OCI-LY7 (cell line): ENCODE measurements around the gene GUCY1A2. TPM values are rescaled to one million over a fixed set of nuclear protein-coding genes. Genes with fewer than 3 reads are reported as not detected.

Source experiments
- BruUV-seq: library from RNA; stranded (reverse); fragments of 400-500 nt; replicated peaks from 2 replicates; lab custom pipeline; 2021; lab: Mats Ljungman, UMichigan
- CTCF ChIA-PET: fragments of 300-600 bp; sonication (Branson Sonifier 250); formaldehyde crosslinking; loops from one replicate; lab custom pipeline; 2022; ENCODE audit warnings: antibody characterized with exemption; ENCODE audit not compliant: unreplicated experiment; lab: Charles Lee
- POLR2A ChIA-PET: fragments of 300-600 bp; sonication (Branson Sonifier 250); formaldehyde crosslinking; loops from one replicate; lab custom pipeline; 2022; ENCODE audit warnings: antibody characterized with exemption; lab: Charles Lee
- DNase-seq: peaks from one replicate; pipeline ENCODE4 v3.0.0-alpha.2; 2015; ENCODE audit warnings: low spot score
- H2AFZ ChIP-seq: fragments of 200-600 bp; sonication (generic), shearing (Covaris generic); 2 replicates; pipeline ENCODE4 v1.6.1; 2014; ENCODE audit warnings: mild to moderate bottlenecking, antibody characterized with exemption, low read length, moderate library complexity
- H3K27ac ChIP-seq: fragments of 200-600 bp; sonication (generic); 2 replicates; pipeline ENCODE4 v1.5.1; 2014; ENCODE audit warnings: mixed run types, low read depth, mild to moderate bottlenecking, moderate library complexity, low read length, inconsistent platforms; ENCODE audit not compliant: poor library complexity, severe bottlenecking
- H3K36me3 ChIP-seq: fragments of 200-600 bp; sonication (generic); 2 replicates; pipeline ENCODE4 v1.6.1; 2014; ENCODE audit warnings: mild to moderate bottlenecking, antibody characterized with exemption, low read length, moderate library complexity, mixed read lengths; ENCODE audit not compliant: insufficient read depth
- H3K4me1 ChIP-seq: fragments of 200-600 bp; sonication (generic); 2 replicates; pipeline ENCODE4 v1.5.1; 2014; ENCODE audit warnings: mild to moderate bottlenecking, low read length; ENCODE audit not compliant: insufficient read depth, poor library complexity, severe bottlenecking
- H3K4me2 ChIP-seq: fragments of 200-600 bp; sonication (generic); 2 replicates; pipeline ENCODE4 v1.6.1; 2014; ENCODE audit warnings: mild to moderate bottlenecking, low read length
- H3K4me3 ChIP-seq: fragments of 200-600 bp; sonication (generic); 2 replicates; pipeline ENCODE4 v1.5.1; 2014; ENCODE audit warnings: mild to moderate bottlenecking, low read depth, low read length; ENCODE audit not compliant: poor library complexity, severe bottlenecking
- H3K79me2 ChIP-seq: fragments of 200-600 bp; sonication (generic); 2 replicates; pipeline ENCODE4 v1.6.1; 2016; ENCODE audit warnings: low read depth, mild to moderate bottlenecking, low read length, moderate library complexity, mixed read lengths; ENCODE audit not compliant: insufficient read depth
- H3K9me2 ChIP-seq: fragments of 200-600 bp; sonication (generic); 2 replicates; pipeline ENCODE4 v1.6.1; 2016; ENCODE audit warnings: mild to moderate bottlenecking, low read length, mixed read lengths; ENCODE audit not compliant: insufficient read depth
- H3K9me3 ChIP-seq: fragments of 200-600 bp; sonication (generic); 2 replicates; pipeline ENCODE4 v1.6.1; 2014; ENCODE audit warnings: mild to moderate bottlenecking, mixed run types, low read length, mixed read lengths
- H4K20me1 ChIP-seq: fragments of 200-600 bp; sonication (generic); 2 replicates; pipeline ENCODE4 v1.6.1; 2014; ENCODE audit warnings: mild to moderate bottlenecking, antibody characterized with exemption, low read length, moderate library complexity, mixed read lengths; ENCODE audit not compliant: insufficient read depth
- EZH2phosphoT487 ChIP-seq: fragments of 200-600 bp; sonication (generic); IDR thresholded peaks from 2 replicates; pipeline ENCODE4 v1.6.1; 2018; ENCODE audit warnings: low read depth, borderline replicate concordance, mild to moderate bottlenecking, mixed run types, antibody characterized with exemption, low read length, moderate library complexity, mixed read lengths
- intact Hi-C: fragments of 100-400 bp; cut with micrococcal nuclease; formaldehyde crosslinking; loops from one replicate; pipeline ENCODE4 v1.10.0; 2022; ENCODE audit not compliant: unreplicated experiment
- total RNA-seq, 2 experiments: library from RNA; depleted of rRNA in 1 of 2; stranded (reverse); fragments of >200 nt in 1 of 2; shearing (Covaris generic) in 1 of 2; gene quantifications; 2 replicates each; pipeline ENCODE4 v1.2.3, GENCODE V29; 2014 to 2022
- TF ChIP-seq, protein P1 (sequence below): fragments of 200-600 bp; sonication (generic); conservative IDR thresholded peaks from 2 replicates; pipeline ENCODE4 v1.5.1; 2014; ENCODE audit warnings: mild to moderate bottlenecking, antibody characterized with exemption, low read length, moderate library complexity, mixed read lengths

Gene GUCY1A2
- total RNA-seq, 2 experiments from 2014 or later, result under 0.01 TPM; not detected in 1

DNA sequence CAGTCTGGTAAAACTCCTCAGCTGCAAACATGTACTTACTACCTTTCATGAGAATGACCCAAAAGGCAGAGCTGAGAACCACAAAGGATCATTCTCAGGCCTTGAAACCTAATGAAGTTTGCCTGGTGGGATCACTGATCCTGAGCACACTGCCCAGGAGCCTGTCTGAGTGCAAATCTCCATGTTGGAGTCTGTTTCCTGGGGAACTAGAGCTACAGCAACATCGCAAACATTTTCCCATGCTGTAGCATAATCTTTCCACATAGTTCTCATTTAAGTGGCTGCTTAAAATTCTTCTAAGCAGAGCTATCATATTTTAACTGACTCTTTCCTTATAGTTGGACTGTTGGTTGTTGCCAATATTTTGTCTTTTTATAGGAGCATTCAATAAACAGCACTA is 58.5 kb downstream of the GUCY1A2 start:
- no peak overlapping the region for H3K4me3 ChIP-seq
- H3K36me3 ChIP-seq, result no peaks in the 10 kb centered on the region
- H3K4me2 ChIP-seq, result no peak overlapping the region
- H2AFZ ChIP-seq, result no peak overlapping the region
- no peak overlapping the region for H3K27ac ChIP-seq
- BruUV-seq, result no TSS peak
- intact Hi-C loops, result no loop called here
- H3K9me3 ChIP-seq, result no peaks in the 10 kb centered on the region
- TF ChIP-seq EZH2phosphoT487, result no peak
- TF ChIP-seq, protein P1, sequence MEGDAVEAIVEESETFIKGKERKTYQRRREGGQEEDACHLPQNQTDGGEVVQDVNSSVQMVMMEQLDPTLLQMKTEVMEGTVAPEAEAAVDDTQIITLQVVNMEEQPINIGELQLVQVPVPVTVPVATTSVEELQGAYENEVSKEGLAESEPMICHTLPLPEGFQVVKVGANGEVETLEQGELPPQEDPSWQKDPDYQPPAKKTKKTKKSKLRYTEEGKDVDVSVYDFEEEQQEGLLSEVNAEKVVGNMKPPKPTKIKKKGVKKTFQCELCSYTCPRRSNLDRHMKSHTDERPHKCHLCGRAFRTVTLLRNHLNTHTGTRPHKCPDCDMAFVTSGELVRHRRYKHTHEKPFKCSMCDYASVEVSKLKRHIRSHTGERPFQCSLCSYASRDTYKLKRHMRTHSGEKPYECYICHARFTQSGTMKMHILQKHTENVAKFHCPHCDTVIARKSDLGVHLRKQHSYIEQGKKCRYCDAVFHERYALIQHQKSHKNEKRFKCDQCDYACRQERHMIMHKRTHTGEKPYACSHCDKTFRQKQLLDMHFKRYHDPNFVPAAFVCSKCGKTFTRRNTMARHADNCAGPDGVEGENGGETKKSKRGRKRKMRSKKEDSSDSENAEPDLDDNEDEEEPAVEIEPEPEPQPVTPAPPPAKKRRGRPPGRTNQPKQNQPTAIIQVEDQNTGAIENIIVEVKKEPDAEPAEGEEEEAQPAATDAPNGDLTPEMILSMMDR, result no peak
- H3K79me2 ChIP-seq, result no peaks in the 10 kb centered on the region
- no peak for DNase-seq
- H3K9me2 ChIP-seq, result no peaks in the 10 kb centered on the region
- H3K4me1 ChIP-seq, result no peaks in the 10 kb centered on the region
- no peaks in the 10 kb centered on the region for H4K20me1 ChIP-seq
- CTCF ChIA-PET, result no interaction called here
- POLR2A ChIA-PET, result interaction anchor here (0.6 to 1.2 kb wide), 2 partner anchors 11 to 761 kb away, joined by 3 to 4 read pairs; no protein-coding TSS in a partner anchor

DNA sequence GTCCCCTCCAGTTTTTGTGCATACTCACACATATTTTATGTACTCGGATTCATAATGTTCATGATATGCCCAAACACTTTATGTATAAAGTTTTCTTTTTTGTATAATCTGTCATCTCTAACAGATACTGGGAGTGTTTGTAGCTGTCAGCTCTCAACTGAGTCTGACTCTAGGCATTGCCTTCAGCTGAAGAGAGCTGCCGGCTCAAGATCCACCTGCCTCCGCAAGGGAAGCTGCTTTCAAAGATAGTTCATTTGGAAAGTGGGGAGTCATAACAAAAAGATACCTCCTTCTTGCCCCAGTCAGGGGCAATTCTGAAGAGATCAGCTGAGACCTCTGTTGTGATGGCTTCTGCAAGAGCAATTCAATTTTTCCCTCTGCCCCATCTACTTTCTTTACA is 58.9 kb downstream of the GUCY1A2 start:
- DNase-seq, result no peak
- Histone ChIP-seq H3K4me3 (no peak overlapping the region), H3K36me3 (no peaks in the 10 kb centered on the region), H3K4me1 (no peaks in the 10 kb centered on the region), H4K20me1 (no peaks in the 10 kb centered on the region), H3K4me2 (no peak overlapping the region), H3K79me2 (no peaks in the 10 kb centered on the region), H2AFZ (no peak overlapping the region), H3K9me3 (no peaks in the 10 kb centered on the region), H3K27ac (no peak overlapping the region), H3K9me2 (no peaks in the 10 kb centered on the region)
- no TSS peak for BruUV-seq
- POLR2A ChIA-PET, result interaction anchor here (0.6 to 1.2 kb wide), 2 partner anchors 12 to 761 kb away, joined by 3 to 4 read pairs; no protein-coding TSS in a partner anchor
- CTCF ChIA-PET, result no interaction called here
- no peak for TF ChIP-seq EZH2phosphoT487
- TF ChIP-seq, protein P1, result no peak
- intact Hi-C loops, result no loop called here

DNA sequence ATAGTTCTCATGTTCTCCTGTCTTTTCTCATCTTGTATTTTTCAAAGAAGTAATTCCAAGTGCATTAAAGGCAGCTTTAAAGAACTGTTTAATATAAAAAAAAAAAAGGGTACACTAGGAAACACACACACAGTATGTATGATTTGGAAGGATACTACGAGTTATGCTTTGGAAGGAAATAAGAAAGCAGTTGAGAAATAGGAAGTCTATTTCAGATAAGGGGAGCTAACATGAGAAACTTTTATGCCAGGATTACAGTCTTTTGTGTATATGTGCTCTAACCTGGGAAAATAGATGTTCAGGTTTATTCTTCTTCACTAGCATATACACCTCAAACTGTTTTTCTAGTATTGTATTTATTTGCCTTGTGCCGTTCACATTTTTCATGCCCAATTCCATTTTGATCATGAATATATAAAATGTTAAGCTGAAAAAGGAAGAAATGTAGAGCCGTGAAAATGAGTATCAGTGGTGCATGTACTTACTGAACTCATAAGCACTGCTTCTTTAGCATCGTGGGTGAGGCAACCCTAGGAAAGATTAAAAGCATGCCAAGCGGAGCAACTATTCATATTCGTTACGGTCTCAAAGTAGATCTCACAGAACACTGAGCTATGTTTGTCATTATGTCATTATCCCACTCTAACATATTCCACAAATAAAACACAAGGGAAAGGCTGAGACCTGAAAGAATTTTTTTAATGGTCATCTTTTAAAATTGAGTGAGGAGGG is 59.6 kb downstream of the GUCY1A2 start:
- intact Hi-C loops, result no loop called here
- Histone ChIP-seq H4K20me1 (no peaks in the 10 kb centered on the region), H2AFZ (no peak overlapping the region), H3K27ac (no peak overlapping the region), H3K4me1 (no peaks in the 10 kb centered on the region), H3K4me3 (no peak overlapping the region), H3K79me2 (no peaks in the 10 kb centered on the region), H3K36me3 (no peaks in the 10 kb centered on the region), H3K9me2 (no peaks in the 10 kb centered on the region), H3K4me2 (no peak overlapping the region), H3K9me3 (no peaks in the 10 kb centered on the region)
- POLR2A ChIA-PET, result interaction anchor here (0.6 to 1.2 kb wide), 3 partner anchors 11 to 14 kb away, joined by 3 to 4 read pairs (median 3); no protein-coding TSS in a partner anchor
- TF ChIP-seq, protein P1, result no peak
- no peak for TF ChIP-seq EZH2phosphoT487
- no TSS peak for BruUV-seq
- no peak for DNase-seq
- CTCF ChIA-PET, result no interaction called here
